CD1c-positive myeloid dendritic cell (primary cell): ENCODE measurements around the gene PTHLH.
A peak's percentile ranks its signal among the peaks of the same experiment; 100 is the strongest.

Experiments
- DNase-seq: peaks from one replicate; pipeline ENCODE4 v3.0.0-alpha.2; 2016; ENCODE audit errors: extremely low spot score

The PTHLH gene

DNA sequence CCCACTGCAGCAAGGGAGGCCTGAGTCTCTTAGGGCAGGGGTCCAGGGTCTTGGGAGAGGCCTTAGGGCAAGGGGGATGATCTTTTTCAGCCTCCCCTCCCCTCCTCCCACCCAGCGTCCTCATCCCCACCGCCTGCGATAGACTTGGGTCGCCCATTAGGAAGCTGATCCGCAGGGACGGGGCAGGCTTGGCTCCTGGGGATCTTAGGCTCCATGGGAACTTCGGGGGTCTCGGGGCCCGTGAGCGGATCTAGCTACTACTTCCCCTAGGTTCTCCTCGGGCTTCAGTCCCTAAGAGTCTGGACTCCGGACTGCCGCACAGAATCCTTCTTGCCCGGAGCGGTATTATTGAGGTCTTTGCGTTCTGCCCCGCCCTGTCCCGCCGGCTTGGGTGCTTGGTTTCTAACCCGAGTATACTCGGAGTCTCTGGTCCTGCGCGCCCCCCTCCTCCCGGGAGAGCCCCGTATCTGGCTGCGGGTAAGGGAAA is 2.2 kb upstream of the PTHLH start:
- no peak for DNase-seq

DNA sequence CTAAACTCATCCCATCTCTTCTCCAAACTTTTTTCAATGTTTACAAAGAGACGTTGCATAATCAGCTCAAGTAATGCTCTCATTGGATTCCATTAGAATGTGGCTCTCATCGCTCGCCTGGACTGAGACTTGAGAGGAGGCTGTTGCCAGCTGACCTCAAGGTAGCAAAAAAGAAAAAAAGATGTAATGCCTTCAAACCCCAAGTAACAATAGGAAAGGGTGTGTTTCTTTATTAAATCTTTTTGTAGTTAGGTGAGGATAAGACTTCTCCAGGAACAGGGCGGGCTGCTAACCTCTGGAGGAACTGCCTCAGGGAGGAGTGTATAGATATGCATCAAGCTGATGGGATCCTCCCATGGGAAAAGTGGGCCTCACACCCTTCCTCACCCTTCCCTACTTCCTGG is 956 bp upstream of the PTHLH start:
- DNase-seq, result no peak

DNA sequence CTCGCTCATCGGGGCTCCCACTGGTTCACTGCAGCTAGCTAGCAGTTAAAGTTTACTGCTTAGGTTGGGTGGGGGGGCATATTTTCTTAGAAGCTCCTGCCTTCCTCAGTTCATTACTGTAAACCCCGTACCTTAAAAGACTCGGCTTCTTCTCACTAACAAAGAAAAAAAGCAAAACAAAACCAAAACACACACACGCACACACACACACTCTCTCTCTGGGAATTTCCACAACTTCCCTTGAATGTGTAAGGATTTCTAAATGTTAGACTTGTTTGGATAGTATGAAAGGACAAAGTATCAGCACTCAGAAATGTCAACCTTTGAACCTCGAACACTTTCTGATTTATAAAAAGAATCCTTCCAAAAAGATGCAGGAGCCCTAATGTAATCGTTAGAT is 927 bp downstream of the PTHLH start:
- DNase-seq, result no peak

DNA sequence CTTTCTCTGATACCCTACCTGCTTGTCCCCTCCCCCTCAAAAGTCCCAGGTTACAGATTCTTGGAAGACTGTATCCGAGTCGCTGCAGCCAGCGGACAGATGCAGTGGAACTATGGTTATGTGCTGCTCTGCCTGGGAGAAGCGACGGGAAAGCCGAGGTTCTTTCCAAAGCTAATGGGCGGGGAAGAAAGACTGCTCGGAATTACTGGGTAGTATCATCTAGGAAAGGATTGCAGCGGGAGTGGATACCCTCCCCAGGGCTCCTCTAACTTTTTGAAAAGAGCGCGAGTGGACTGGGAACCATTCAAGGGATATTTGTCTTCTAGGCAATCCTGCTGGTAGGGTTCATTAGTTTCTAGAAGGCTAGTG is 1.4 kb downstream of the PTHLH start:
- DNase-seq, result no peak

DNA sequence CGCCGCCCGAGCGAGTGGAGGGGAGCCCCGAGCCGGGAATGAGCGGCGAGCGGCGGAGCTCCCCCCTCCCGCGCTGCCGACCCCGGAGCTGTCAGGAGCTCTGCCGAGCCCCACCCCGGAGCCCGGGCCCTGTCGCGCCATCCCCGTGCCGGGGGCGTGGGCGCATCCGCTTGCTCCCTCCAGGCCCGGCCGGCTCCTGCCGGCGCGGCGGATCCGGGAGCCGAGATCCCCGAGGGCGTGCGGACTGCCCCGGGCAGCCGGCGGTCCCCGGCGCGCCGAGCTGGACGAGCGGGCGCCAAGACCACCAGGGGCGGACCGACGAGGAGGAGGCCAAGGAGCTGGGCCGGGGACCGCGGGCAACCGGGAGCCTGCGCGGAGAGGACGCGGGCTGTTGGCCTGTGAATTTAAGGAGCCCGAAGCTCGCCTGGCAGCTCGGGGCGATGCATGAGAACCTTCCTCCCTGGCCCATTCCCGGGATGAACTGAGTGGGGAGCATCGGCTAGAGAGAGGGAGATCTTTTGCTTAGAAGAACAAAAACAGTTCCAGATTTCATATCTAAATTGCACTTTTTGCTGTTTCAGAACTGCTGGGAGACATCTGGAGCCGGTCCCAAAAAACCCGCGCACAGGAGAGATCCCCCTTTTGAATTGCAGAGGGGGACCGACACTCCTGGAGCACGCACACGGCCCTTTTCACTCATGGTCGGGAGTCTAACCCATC is 2.0 kb downstream of the PTHLH start:
- DNase-seq, result no peak

DNA sequence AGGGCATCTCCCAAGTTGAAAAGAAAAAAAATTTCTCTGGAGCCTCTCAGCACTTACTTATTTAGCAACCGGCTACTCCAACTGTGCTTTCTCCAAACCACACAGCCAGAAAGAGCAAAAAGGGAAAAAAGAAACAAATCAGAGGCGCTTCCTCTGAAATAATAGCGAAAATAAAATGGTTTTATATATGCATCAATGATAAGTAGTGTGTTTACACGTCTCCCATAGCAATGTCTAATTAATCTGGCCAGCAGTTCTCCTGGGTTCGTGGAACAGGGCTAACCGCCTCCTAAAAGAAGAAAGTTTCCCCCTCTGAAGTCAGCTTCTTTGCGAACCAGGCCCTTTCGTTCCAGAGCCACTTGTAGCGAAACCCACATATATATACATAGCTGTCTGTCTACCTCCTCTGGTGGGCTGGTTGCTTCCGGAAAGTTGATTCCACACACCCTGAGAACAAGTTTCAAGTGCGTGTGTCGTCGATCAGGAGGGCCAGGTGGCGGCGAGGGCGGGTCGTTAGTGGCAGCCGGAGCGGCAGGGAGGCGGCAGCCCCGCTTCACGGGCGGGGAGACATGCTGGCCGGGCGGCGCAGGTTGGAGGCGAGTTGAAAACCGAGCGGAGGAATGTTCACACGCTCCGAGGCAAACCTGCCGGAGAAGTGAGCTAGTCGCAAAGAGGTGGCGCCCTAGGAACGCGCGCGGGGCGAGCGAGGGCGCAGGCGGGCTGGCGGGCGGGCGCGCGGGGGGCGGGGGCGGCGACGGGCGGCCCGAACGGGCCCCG is 2.7 kb downstream of the PTHLH start:
- no peak for DNase-seq

DNA sequence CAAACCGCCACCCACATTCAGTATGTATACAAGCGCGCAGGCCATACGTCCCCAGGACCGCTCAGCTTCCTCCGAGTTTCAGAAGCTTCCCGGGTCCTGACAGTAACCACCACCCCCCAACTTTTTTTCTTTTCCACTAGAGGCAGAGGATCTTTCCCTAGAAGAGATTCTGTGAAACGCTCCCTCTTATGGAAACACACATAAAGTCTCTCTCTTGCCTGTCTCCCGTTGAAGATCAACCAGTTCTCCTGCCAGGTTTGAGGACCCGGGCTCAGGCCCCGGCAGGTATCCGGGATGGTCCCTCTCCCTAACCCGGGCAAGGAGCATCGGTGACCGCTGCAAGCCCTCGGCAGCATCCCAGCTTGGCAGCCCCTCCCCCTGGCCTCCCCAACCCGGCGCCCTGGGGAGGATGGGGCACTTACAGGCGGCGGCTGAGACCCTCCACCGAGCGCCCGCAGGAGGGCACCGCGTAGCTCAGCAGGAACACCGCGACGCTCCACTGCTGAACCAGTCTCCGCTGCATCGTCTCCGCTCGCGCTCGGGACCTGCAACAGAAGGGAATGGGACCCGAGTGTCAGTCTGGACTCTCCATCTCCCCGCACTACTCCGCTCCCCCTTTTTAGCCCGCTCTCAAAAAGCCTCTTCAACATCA is 3.4 kb downstream of the PTHLH start:
- DNase-seq, result no peak

DNA sequence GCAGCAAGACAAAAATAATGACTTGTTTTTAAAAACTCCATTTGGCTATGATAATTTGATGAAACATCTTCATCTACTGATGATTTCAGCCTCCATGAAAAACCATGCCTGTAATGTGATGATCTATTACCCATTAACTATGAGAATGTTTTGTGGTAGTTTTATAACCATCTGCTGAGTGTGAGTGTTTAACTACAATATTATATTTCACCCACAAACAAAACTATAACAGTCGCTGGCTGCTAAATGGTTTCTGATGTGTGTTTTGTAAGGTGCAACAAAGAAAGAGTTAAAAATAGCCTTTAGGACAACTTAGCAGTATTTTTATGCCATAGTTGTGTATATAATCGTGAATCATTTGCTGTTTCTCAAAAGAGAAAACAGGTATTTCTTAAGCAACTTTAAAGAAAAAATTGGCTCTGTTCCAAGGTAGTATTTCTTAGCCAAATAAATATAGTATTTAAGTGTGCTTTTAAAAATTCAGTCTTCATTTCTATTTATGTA is 4.9 kb downstream of the PTHLH start:
- no peak for DNase-seq

DNA sequence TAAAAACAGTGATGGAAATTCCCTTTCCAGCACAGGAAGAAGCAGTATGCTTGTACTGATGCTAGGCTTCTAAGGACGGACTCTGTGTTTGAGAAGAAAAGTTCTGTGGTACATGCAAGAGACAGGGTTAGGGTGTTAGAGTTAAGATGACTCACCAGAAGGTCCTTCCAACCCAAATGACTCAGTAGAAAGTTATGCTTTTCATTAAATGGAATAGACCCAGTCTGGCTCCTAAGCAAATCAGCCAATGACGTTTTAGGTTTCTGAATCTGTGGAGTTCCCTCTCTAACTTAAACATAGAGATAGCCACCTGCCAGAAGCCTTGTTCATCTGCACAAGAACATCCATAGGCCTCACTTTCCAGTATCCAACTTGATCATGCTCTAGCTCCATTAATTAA is 5.7 kb downstream of the PTHLH start:
- DNase-seq, result no peak

DNA sequence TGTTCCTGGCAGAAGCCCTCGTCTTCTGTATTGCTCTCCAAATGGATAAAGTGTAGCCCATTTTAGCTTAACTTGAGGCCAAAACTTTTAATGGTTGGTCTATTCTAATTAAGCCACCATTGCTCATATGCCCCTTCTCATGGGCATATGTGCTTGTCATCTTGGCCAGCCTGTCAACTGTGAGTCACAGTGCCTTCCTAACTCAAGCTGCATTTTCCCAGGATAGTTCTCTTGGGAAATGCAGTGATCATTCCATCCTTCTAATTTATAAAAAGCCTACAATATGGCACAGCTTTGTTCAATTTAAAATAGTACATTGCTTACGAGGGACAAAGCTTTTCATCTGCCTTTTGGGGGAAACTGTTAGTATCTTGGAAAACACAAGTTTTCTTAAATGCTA is 6.6 kb downstream of the PTHLH start:
- DNase-seq, result no peak

DNA sequence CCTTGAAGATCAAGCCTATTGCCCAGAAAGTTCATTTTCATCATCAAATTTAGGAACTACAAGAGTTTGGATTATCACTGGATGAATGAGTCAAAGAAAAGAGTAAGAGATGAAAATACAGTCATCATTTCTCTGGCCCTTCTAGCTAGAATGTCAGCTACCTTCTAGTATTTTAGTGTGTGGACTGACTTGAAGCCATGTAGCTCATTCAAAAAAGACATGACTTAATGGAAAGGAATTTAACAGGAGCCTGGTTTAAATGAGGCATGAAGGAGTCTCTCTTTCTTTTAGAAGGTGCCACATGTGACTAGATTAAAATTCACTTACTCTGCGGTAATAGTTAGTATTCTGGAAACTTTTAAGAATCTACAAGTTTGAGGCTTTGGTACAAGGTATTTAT is 7.1 kb downstream of the PTHLH start:
- DNase-seq, result no peak

DNA sequence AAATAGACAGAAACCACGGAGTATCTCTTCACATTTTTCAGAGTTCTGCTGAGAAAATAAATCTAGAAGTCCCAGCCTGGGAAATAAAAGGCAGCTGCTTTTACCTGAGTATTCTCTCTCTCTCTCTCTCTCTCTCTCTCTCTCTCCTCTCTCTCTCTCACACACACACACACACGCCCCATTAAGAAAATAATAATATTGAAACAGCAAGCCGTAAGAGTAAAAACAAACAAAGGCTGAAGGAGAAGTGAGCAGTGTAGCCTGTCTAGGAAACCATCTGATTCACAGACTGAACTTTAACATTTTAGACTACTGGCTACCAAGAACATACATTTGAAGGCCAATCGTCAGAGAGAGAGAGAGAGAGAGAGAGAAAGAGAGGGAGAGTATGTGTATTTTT is 8.4 kb downstream of the PTHLH start:
- DNase-seq, result no peak

DNA sequence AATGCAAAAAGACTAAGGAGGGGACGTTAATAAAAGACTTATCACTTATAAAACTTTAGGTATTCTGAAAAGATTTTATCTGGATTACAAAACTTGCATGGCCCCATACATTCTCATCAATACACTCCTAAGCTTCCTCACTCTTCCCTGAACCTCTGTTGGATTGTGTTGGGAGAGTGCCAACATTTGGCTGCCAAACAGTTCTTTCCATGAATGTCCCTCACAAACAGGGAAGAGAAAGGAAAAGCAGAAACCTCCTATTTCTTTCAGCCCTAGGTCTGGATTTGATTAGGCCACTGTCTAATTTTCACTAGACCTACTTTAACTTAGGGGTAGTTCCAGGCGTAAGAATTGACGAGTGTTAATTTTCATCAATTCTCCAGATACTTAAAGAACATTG is 11.7 kb downstream of the PTHLH start:
- no peak for DNase-seq

DNA sequence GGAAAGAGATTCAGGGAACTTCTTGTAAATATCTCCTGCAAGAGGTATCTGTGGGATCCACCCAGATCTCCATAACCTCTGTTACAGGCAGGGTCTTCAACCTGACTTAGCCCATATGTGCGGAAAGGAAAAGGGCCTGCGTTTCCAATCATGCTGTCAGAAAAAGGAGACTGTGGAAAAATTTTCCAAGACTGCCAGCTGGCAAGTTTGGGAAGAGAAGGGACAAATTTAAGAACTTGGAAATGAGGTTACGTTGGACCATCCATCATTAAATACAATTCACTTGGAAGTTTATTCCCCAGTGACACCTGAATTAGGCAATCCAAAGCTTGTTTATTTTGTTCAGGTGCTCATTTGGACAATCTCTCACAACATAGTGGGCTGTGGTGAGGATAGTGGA is 13.9 kb downstream of the PTHLH start:
- no peak for DNase-seq

DNA sequence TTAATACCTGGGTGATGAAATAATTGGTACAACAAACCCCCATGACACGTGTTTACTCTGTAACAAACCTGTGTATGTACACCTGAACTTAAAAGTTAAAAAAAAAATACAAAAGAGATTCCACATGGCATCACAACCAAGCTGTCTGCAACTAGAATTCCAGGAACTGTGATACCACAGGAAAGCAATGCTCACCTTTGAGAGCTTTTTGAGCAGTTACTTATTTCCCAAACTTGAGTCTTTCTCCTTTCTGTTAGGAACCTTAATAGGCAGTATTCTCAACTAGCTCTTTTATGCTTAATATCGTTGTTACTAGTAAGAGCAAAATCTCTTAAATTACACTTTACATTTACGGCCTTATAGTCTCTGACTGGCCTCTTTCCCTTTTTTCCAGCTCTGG is 15.2 kb downstream of the PTHLH start:
- no peak for DNase-seq

DNA sequence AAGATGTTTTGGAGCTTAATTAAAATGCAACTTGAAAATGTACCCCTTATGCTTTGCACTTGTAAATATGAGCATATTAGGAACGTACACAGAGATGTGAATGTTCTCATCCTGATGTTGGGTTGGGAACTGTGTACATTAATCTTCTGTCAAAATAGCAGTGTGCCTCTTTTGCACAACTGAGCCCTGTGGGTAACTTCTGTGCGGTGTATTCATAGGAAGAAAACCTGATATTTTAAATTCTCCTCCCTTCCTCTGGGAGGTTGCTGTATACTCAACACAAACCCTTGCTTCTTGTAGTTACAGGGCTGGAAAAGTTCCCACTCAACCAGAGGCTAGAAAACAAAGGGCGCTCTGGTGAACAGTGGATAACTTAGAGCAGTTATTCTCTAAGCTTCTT is 18.7 kb downstream of the PTHLH start:
- no peak for DNase-seq

DNA sequence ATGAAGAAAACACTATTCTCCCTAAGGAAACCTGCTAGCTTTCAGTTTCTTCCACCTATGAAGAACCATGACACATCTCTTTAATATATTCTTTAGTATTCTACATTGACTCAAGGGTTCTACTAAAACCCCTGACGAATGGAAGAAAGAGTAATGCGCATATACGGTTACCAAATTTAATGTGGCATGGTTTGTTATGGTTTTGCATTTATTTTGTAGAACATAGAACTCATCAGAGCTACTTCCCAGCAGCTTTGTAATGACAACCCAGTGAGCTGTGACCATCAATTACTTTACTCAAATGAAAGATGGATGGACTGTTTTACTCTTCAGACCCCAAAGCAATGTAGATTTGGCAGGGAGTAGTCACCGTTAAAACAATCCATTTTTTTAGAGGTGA is 19.2 kb downstream of the PTHLH start:
- DNase-seq, result no peak

DNA sequence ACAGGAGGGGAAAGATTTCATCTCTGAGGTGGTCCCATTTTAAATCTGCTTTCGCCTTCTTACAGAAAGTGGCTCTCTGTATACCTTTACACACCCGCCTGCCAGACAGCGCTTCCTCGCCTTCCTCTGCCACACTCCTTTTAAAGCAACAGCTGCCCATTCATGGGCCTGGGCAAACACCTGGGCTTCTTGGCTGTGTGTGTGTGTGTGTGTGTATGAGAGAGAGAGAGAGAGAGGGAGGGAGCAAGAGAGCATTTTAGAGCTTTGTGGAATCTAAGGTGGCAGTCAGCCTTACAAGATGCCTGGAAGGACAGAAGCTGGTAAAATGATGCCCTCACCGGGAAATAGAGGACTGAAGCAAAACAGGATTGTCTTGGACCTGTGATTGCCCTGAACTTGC is 20.0 kb downstream of the PTHLH start:
- no peak for DNase-seq

DNA sequence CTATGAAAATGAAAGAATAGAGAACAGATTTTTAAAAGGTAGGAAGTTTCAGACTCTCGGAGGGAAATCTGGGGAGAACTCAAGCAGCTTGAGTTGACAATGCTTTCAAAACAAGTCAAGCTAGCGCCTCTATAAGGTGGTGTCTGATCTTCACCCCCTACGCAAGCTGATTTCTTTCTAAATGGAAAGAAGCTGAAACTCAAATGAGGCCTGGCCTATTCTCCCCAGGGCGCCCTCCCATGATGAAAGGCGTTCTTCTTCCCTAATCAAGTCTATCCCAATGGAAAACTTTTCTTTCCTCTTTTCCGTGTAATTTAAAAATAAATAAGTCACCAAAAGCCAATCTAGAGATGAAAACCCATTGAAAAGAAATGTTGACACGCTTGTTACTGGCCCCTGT is 20.6 kb downstream of the PTHLH start:
- no peak for DNase-seq

DNA sequence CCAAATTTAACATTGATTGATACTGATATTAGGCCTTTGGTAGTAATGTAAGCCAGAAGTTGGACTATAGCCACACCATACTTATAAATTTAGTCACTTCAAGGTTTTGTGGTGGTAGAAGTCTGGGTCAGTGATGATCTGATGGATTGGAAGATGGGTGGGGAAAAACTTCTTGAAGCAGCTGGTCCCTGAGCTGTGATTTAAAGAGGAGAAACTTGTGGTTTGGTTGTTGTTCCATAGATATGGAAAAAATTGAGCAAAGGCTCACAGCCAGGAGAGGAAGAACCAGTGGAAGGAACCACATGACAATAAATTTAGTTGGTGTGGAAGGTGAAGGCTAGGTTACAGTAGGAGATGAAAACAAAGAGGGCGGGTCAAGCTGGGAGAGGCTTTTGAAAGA is 26.1 kb downstream of the PTHLH start:
- no peak for DNase-seq

DNA sequence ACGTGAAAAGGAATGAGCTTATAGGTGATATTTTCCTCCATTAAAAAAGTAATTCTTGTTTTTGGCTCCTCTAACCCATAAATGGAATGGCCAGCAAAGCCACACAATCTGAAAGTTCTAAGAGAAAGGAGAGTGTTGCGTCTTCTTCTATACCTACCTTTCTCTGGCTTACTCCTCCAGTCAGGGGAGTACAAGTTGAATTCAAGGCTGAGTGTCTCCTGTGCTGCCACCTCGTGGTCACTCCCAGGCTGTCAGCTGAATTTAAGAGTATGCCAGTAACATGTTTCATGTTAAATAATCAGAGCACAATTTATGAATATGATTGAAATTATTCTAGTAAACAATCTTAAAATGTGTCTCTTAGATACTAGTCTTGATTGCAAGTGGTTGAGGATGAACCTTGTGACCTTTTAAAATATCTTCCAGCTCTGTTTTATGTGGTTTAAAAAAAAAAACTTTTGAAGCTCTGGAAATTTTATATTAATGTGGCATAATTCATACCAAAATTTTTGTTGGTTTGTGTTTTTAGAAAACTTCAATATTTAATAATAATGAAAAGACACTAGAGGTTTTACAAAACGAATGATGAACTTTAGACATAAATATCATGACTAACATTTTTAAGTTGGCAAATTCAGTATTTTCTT is 31.7 kb downstream of the PTHLH start:
- DNase-seq, result peak; percentile 60

DNA sequence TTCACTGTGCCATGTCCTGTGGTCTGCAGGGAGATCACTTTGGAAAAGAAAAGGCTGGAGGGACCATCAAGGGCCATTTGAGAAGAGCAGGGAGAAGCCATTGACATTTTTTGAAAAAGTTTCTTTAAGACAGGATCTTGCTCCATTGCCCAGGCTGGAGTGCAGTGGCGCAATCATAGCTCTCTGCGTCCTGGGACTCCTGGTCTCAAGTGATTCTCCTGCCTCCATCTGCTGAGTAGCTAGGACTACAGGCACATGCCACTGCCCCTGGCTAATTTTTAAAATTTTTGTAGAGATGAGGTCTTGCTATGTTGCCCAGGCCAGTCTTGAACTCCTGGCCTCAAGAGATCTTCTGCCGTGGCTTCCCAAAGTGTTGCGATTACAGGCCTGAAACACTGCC is 32.3 kb downstream of the PTHLH start:
- DNase-seq, result no peak
